Sigmoid colon (tissue), 4 donors: Measurements from ENCODE around the gene PTX4.

Source experiments
- POLR2A ChIP-seq, 2 donors: fragments of 450-650 bp; IDR thresholded peaks; one replicate each; pipeline ENCODE4 v1.6.1; 2016; ENCODE audit warnings: antibody characterized with exemption in 2 of 2, mild to moderate bottlenecking in 2 of 2, moderate library complexity in 2 of 2
- POLR2AphosphoS5 ChIP-seq, 4 donors: sonication (generic); formaldehyde crosslinking; IDR thresholded peaks; one replicate each; pipeline ENCODE4 v1.6.1; 2017; ENCODE audit warnings: antibody characterized with exemption in 4 of 4
- TF ChIP-seq, protein P1 (sequence below), 4 experiments: fragments of 450-650 bp in 3 of 4; fragments of 200-600 bp in 1 of 4; IDR thresholded peaks; one replicate each; pipeline ENCODE4 v1.5.1; 2016 to 2019; ENCODE audit warnings: antibody characterized with exemption in 4 of 4, mild to moderate bottlenecking in 3 of 4, moderate library complexity in 2 of 4

DNA sequence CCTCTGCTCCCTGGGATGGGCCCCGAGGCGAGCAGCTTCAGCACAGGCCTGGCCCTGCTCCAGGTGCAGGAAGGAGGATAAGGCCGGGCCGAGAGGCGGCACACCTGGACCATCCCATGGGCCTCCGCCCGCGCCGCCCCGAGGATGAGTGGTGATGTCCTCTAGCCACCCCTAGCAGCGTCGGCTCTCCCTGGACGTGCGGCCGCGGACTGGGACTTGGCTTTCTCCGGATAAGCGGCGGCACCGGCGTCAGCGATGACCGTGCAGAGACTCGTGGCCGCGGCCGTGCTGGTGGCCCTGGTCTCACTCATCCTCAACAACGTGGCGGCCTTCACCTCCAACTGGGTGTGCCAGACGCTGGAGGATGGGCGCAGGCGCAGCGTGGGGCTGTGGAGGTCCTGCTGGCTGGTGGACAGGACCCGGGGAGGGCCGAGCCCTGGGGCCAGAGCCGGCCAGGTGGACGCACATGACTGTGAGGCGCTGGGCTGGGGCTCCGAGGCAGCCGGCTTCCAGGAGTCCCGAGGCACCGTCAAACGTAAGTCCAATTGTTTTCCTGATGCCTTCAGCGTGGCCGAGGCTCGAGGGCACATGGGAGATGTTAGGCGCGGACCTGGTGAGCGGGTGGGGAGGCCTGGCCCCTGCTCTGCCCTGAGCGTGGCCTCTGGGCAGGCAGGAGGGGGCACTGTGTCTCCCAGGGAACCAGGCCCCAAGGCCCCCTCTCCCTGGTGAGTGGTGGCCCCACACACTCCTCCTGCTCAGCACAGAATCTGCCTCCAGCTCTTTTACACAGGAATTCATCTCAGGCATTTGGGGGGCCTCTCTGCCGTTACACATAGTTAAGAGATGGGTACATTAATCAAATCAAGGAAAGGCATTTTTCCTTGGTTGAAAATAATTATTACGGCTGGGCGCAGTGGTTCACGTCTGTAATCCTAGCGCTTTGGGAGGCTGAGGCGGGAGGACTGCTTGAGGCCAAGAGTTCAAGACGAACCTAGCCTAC is 45.6 kb upstream of the PTX4 start:
- TF ChIP-seq, protein P1, sequence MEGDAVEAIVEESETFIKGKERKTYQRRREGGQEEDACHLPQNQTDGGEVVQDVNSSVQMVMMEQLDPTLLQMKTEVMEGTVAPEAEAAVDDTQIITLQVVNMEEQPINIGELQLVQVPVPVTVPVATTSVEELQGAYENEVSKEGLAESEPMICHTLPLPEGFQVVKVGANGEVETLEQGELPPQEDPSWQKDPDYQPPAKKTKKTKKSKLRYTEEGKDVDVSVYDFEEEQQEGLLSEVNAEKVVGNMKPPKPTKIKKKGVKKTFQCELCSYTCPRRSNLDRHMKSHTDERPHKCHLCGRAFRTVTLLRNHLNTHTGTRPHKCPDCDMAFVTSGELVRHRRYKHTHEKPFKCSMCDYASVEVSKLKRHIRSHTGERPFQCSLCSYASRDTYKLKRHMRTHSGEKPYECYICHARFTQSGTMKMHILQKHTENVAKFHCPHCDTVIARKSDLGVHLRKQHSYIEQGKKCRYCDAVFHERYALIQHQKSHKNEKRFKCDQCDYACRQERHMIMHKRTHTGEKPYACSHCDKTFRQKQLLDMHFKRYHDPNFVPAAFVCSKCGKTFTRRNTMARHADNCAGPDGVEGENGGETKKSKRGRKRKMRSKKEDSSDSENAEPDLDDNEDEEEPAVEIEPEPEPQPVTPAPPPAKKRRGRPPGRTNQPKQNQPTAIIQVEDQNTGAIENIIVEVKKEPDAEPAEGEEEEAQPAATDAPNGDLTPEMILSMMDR (IDR thresholded peaks at IDR 0.05) = no peak
- peak in 1 of 4 donors; percentile 4 for TF ChIP-seq POLR2AphosphoS5 (IDR thresholded peaks at IDR 0.05)
- no peak for TF ChIP-seq POLR2A (IDR thresholded peaks at IDR 0.05)
